ENCODE measurements around the gene DYNLL2. TPM values are rescaled to one million over a fixed set of nuclear protein-coding genes. Genes with fewer than 3 reads are reported as not detected.
"Not testable (repeated sequence)": the region's sequence is repeated elsewhere in the genome, so short reads cannot be mapped to it uniquely, and the experiment has no call there.

DYNLL2 gene
- total RNA-seq, 4 donors from 2014 or later, result 6.1 to 37.8 (median 23.2) TPM

- no peak overlapping the region for H3K4me3 ChIP-seq
- TF ChIP-seq, protein P1, sequence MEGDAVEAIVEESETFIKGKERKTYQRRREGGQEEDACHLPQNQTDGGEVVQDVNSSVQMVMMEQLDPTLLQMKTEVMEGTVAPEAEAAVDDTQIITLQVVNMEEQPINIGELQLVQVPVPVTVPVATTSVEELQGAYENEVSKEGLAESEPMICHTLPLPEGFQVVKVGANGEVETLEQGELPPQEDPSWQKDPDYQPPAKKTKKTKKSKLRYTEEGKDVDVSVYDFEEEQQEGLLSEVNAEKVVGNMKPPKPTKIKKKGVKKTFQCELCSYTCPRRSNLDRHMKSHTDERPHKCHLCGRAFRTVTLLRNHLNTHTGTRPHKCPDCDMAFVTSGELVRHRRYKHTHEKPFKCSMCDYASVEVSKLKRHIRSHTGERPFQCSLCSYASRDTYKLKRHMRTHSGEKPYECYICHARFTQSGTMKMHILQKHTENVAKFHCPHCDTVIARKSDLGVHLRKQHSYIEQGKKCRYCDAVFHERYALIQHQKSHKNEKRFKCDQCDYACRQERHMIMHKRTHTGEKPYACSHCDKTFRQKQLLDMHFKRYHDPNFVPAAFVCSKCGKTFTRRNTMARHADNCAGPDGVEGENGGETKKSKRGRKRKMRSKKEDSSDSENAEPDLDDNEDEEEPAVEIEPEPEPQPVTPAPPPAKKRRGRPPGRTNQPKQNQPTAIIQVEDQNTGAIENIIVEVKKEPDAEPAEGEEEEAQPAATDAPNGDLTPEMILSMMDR (IDR thresholded peaks at IDR 0.05), result no peak
- TF ChIP-seq POLR2A (IDR thresholded peaks at IDR 0.05), result no peak
- no peaks in the 10 kb centered on the region for H3K36me3 ChIP-seq
- H3K27ac ChIP-seq, result no peak overlapping the region
- H3K9me3 ChIP-seq, result no peaks in the 10 kb centered on the region
- no peaks in the 10 kb centered on the region for H3K27me3 ChIP-seq
- DNase-seq, result no peak
- H3K4me1 ChIP-seq, result no peaks in the 10 kb centered on the region
- intact Hi-C loops (cut with DNase I; ENCODE audit: low total_unique reads), result no loop called here
Observed at GRCh38 chr17:58127846-58128245, 44.6 kb downstream of the DYNLL2 start.

- H3K27me3 ChIP-seq; H3K4me3 ChIP-seq; H3K36me3 ChIP-seq; intact Hi-C loops (cut with DNase I; ENCODE audit: low total_unique reads); H3K27ac ChIP-seq; H3K4me1 ChIP-seq; H3K9me3 ChIP-seq; DNase-seq: not testable (repeated sequence)
Observed at GRCh38 chr17:58132697-58133096, 49.5 kb downstream of the DYNLL2 start.

GRCh38 chr17:58136669-58137279, 53.6 kb downstream of the DYNLL2 start:
- Histone ChIP-seq H3K9me3 (no peaks in the 10 kb centered on the region), H3K4me3 (no peak overlapping the region), H3K36me3 (no peaks in the 10 kb centered on the region), H3K27ac (no peak overlapping the region), H3K27me3 (peaks cover 0 to 3% of the 10 kb centered on the region in 2 donors), H3K4me1 (no peaks in the 10 kb centered on the region)
- intact Hi-C loops (cut with DNase I; ENCODE audit: low total_unique reads), result no loop called here
- TF ChIP-seq, protein P1 (IDR thresholded peaks at IDR 0.05), result no peak
- TF ChIP-seq POLR2A (IDR thresholded peaks at IDR 0.05), result no peak
- no peak for DNase-seq

- H3K4me3 ChIP-seq, result no peak overlapping the region
- DNase-seq, result no peak
- H3K36me3 ChIP-seq, result no peaks in the 10 kb centered on the region
- no peaks in the 10 kb centered on the region for H3K4me1 ChIP-seq
- TF ChIP-seq POLR2A (IDR thresholded peaks at IDR 0.05), result no peak
- TF ChIP-seq, protein P1 (IDR thresholded peaks at IDR 0.05), result no peak
- intact Hi-C loops (cut with DNase I; ENCODE audit: low total_unique reads), result no loop called here
- H3K27ac ChIP-seq, result no peak overlapping the region
- H3K27me3 ChIP-seq, result peaks cover 0 to 3% of the 10 kb centered on the region in 2 donors
- H3K9me3 ChIP-seq, result peaks cover 0 to 7% of the 10 kb centered on the region in 2 donors
Observed at GRCh38 chr17:58141505-58141904, 58.3 kb downstream of the DYNLL2 start.

- H3K27ac ChIP-seq; H3K9me3 ChIP-seq; intact Hi-C loops (cut with DNase I; ENCODE audit: low total_unique reads); H3K27me3 ChIP-seq; H3K36me3 ChIP-seq; H3K4me1 ChIP-seq; H3K4me3 ChIP-seq; DNase-seq: not testable (repeated sequence)
Observed at GRCh38 chr17:58143335-58143734, 60.1 kb downstream of the DYNLL2 start.

DNA sequence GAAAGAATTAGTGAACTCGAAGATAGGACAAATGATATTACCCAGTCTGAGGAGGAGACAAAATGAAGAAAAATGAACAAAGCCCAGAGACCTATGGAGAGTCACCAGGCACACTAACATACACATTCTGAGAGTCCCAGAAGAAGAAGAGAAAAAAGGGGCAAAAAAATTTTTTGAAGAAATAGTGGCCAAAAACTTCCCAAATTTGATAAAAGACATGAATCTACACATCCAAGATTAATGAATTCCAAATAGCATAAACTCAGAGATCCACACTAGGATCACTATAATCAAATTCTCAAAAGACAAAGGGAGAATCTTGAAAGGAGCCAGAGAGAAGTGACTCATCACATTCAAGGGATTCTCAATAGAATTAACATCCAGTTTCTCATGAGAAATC, 61.6 kb downstream of the DYNLL2 start:
- Histone ChIP-seq H3K36me3 (no peaks in the 10 kb centered on the region), H3K27ac (no peak overlapping the region), H3K27me3 (no peaks in the 10 kb centered on the region), H3K4me3 (no peak overlapping the region), H3K4me1 (no peaks in the 10 kb centered on the region), H3K9me3 (peaks cover 0 to 7% of the 10 kb centered on the region in 2 donors)
- no peak for TF ChIP-seq POLR2A (IDR thresholded peaks at IDR 0.05)
- TF ChIP-seq, protein P1 (IDR thresholded peaks at IDR 0.05), result no peak
- intact Hi-C loops (cut with DNase I; ENCODE audit: low total_unique reads), result no loop called here
- DNase-seq, result no peak

Other genes starting within 250 kb of the DYNLL2 start
- 10 to 100 TPM in 2 of 4 donors, 1 to 10 TPM in 2; 5.9 to 35.2 (median 16.8) TPM for gene MRPS23, start 233.4 kb upstream of the DYNLL2 start, total RNA-seq
- 10 to 100 TPM in 3 of 4 donors, 1 to 10 TPM in 1; 7.9 to 63.6 (median 18.8) TPM for gene CUEDC1, start 128.0 kb upstream of the DYNLL2 start, total RNA-seq
- gene VEZF1, start 95.2 kb upstream of the DYNLL2 start, total RNA-seq, result 100 to 1,000 TPM in 2 of 4 donors, 10 to 100 TPM in 2; 58.8 to 133 (median 110) TPM
- gene SRSF1, start 76.2 kb upstream of the DYNLL2 start, total RNA-seq, result 100 to 1,000 TPM; 116 to 429 (median 147) TPM
- not detected for gene OR4D1, start 65.0 kb downstream of the DYNLL2 start, total RNA-seq
- gene OR4D2, start 83.6 kb downstream of the DYNLL2 start, total RNA-seq, result not detected
- gene EPX, start 109.3 kb downstream of the DYNLL2 start, total RNA-seq, result not detected
- gene MKS1, start 135.8 kb downstream of the DYNLL2 start, total RNA-seq, result 10 to 100 TPM in 2 of 4 donors, 1 to 10 TPM in 2; 4.4 to 23.2 (median 12.3) TPM
- gene LPO, start 155.2 kb downstream of the DYNLL2 start, total RNA-seq, result not detected
- 10 to 100 TPM in 1 of 4 donors, under 1 TPM in 1, not detected in 2; 0.79 to 21.7 TPM for gene MPO, start 197.5 kb downstream of the DYNLL2 start, total RNA-seq
- gene TSPOAP1, start 245.4 kb downstream of the DYNLL2 start, total RNA-seq, result 10 to 100 TPM in 3 of 4 donors, under 1 TPM in 1; 0.59 to 43.7 (median 32.4) TPM

Measured in uterus (tissue), 4 donors.